ENCODE results near the gene PRKCH. TPM values are rescaled to one million over a fixed set of nuclear protein-coding genes. Genes with fewer than 3 reads are reported as not detected.
A peak's percentile ranks its signal among the peaks of the same experiment; 100 is the strongest.
"Not testable (repeated sequence)": the region's sequence is repeated elsewhere in the genome, so short reads cannot be mapped to it uniquely, and the experiment has no call there.

PRKCH gene
- total RNA-seq, 1 donor, result 3.3 TPM

DNA sequence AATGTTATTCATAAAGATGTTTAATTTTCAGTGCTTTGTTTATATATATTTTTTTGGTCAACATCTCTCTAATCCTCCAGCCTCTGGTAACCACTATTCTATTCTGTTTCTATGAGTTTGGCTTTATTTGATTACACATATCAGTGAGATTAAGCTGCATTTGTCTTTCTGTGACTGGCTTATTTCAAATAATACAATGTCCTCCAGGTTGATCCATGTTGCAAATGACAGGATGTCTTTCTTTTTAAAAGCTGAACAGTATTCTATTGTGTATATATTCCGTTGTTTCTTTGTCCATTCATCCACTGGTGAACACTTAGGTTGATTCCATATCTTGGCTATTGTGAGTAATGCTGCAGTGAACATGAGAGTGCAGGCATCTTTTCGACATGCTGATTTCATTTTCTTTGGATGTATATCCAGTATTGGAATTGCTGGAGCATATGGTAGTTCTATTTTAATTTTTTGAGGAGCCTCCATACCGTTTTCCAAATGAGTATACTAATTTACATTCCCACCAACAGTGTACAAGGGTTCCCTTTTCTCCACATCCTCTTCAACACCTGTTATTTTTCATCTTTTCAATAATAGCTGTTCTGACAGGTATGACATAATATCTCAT lies 142.4 kb downstream of the PRKCH start:
- Histone ChIP-seq H3K27me3 (ENCODE audit: insufficient read depth, low read length) (no peaks in the 10 kb centered on the region), H3K4me1 (ENCODE audit: insufficient read depth, low read length) (peaks cover 32% of the 10 kb centered on the region), H3K79me2 (ENCODE audit: insufficient read depth, low read length) (peaks cover 31% of the 10 kb centered on the region), H2AFZ (ENCODE audit: low read length) (no peak overlapping the region), H3K4me3 (ENCODE audit: insufficient read depth, low read length) (no peak overlapping the region), H4K20me1 (ENCODE audit: insufficient read depth, low read length) (no peaks in the 10 kb centered on the region), H3K9me3 (ENCODE audit: low read depth, low read length) (no peaks in the 10 kb centered on the region), H3K27ac (ENCODE audit: low read depth, low read length) (peak overlapping the region; percentile 88), H3K4me2 (ENCODE audit: insufficient read depth, low read length) (no peak overlapping the region), H3K36me3 (ENCODE audit: insufficient read depth, low read length) (no peaks in the 10 kb centered on the region)
- no peak for DNase-seq (ENCODE audit: insufficient read length, low spot score, missing footprints)
- TF ChIP-seq, protein P1, sequence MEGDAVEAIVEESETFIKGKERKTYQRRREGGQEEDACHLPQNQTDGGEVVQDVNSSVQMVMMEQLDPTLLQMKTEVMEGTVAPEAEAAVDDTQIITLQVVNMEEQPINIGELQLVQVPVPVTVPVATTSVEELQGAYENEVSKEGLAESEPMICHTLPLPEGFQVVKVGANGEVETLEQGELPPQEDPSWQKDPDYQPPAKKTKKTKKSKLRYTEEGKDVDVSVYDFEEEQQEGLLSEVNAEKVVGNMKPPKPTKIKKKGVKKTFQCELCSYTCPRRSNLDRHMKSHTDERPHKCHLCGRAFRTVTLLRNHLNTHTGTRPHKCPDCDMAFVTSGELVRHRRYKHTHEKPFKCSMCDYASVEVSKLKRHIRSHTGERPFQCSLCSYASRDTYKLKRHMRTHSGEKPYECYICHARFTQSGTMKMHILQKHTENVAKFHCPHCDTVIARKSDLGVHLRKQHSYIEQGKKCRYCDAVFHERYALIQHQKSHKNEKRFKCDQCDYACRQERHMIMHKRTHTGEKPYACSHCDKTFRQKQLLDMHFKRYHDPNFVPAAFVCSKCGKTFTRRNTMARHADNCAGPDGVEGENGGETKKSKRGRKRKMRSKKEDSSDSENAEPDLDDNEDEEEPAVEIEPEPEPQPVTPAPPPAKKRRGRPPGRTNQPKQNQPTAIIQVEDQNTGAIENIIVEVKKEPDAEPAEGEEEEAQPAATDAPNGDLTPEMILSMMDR (IDR thresholded peaks at IDR 0.05; ENCODE audit: extremely low read depth, low read depth, low read length), result no peak

DNA sequence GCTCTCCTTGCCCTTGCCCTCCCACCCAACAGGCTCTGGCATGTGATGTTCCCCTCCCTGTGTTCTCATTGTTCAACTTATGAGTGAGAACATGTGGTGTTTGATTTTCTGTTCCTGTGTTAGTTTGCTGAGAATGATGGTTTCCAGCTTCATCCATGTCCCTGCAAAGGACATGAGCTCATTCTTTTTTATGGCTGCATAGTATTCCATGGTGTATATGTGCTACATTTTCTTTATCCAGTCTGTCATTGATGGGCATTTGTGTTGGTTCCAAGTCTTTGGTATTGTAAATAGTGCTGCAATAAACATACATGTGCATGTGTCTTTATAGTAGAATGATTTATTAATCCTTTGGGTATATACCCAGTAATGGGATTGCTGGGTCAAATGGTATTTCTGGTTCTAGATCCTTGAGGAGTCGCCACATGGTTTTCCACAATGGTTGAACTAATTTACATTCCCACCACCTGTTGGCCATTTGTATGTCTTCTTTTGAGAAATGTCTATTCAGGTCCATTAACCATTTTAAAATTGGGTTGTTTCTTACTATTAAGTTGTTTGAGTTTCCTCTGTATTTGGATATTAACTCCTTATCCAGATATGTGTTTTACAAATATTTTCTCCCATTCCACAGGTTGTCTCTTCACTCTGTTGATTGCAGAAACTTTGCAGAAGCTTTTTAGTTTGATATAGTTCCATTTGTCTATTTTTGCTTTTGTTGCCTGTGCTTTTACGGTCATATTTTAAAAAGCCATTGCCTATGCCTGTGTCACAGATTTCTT lies 143.4 kb downstream of the PRKCH start:
- Histone ChIP-seq H3K4me1 (ENCODE audit: insufficient read depth, low read length) (peaks cover 32% of the 10 kb centered on the region), H3K79me2 (ENCODE audit: insufficient read depth, low read length) (peaks cover 32% of the 10 kb centered on the region)

DNA sequence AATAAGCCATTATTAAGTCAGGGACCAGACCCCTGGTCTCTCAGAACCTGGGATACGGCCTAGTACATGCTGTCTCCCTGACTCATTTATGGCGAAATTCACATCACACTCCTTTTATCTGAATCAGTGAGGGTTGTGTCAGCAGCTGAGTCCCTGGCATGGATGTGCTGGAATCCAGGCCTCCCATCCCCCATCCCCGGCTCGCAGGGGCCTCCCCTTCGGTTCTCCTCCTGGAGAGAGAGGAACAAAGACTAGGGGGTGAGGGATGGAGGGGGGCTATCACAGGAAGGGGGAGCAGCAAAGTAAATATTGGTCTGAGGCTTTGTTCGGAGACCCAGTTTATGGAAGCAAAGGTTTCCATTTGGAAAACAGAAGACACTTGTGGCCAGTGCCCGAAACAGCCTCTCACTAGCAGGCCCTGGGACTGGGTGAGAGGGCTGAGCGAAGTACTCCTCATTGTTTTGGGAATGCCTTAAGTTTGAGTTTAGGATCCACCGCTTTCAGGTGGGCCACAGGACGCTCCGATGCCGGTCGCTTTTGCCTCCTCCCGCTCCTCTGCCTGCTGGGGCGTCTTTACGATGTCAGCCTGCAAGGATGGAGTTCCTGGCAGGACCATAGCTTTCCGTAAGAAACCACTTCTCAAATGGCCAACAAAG lies 145.0 kb downstream of the PRKCH start:
- H2AFZ ChIP-seq (ENCODE audit: low read length), result peak overlapping the region; percentile 33
- TF ChIP-seq, protein P1 (IDR thresholded peaks at IDR 0.05; ENCODE audit: extremely low read depth, low read depth, low read length), result no peak
- H3K27ac ChIP-seq (ENCODE audit: low read depth, low read length), result peak overlapping the region; percentile 92
- H3K36me3 ChIP-seq (ENCODE audit: insufficient read depth, low read length), result no peaks in the 10 kb centered on the region
- peak; percentile 87 for DNase-seq (ENCODE audit: insufficient read length, low spot score, missing footprints)
- peak overlapping the region; percentile 10 for H3K4me2 ChIP-seq (ENCODE audit: insufficient read depth, low read length)
- no peak overlapping the region for H3K4me3 ChIP-seq (ENCODE audit: insufficient read depth, low read length)
- peaks cover 37% of the 10 kb centered on the region for H3K79me2 ChIP-seq (ENCODE audit: insufficient read depth, low read length)
- no peaks in the 10 kb centered on the region for H3K9me3 ChIP-seq (ENCODE audit: low read depth, low read length)
- peaks cover 47% of the 10 kb centered on the region for H3K4me1 ChIP-seq (ENCODE audit: insufficient read depth, low read length)
- H3K27me3 ChIP-seq (ENCODE audit: insufficient read depth, low read length), result no peaks in the 10 kb centered on the region
- no peaks in the 10 kb centered on the region for H4K20me1 ChIP-seq (ENCODE audit: insufficient read depth, low read length)

More for the DNA sequence above, 143.4 kb downstream of the PRKCH start:
- H3K4me3 ChIP-seq (ENCODE audit: insufficient read depth, low read length); H3K4me2 ChIP-seq (ENCODE audit: insufficient read depth, low read length); H3K27ac ChIP-seq (ENCODE audit: low read depth, low read length); H3K36me3 ChIP-seq (ENCODE audit: insufficient read depth, low read length); H3K27me3 ChIP-seq (ENCODE audit: insufficient read depth, low read length); DNase-seq (ENCODE audit: insufficient read length, low spot score, missing footprints); H2AFZ ChIP-seq (ENCODE audit: low read length); H3K9me3 ChIP-seq (ENCODE audit: low read depth, low read length); H4K20me1 ChIP-seq (ENCODE audit: insufficient read depth, low read length): not testable (repeated sequence)

DNA sequence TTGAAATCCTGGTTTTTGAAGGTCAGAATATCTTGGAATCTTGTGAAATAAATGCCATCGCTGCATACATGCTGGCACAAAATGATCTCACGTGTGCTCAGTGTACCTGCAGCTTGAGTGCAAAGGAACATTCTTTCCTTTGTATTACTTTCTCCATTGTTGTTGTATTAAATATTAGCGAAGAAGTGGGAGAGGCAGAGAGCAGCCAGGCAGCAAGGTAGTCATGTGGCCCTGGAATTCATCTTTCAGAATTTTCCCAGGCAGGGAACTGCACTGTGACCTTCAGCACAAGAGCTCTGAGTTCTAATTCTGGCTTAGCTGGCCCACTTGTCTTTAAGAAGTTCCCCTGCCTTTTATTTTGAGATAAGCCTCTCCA lies 145.5 kb downstream of the PRKCH start:
- peak overlapping the region; percentile 92 for H3K27ac ChIP-seq (ENCODE audit: low read depth, low read length)
- DNase-seq (ENCODE audit: insufficient read length, low spot score, missing footprints), result no peak
- no peak overlapping the region for H3K4me2 ChIP-seq (ENCODE audit: insufficient read depth, low read length)
- H3K9me3 ChIP-seq (ENCODE audit: low read depth, low read length), result no peaks in the 10 kb centered on the region
- no peaks in the 10 kb centered on the region for H3K36me3 ChIP-seq (ENCODE audit: insufficient read depth, low read length)
- peaks cover 33% of the 10 kb centered on the region for H3K79me2 ChIP-seq (ENCODE audit: insufficient read depth, low read length)
- TF ChIP-seq, protein P1 (IDR thresholded peaks at IDR 0.05; ENCODE audit: extremely low read depth, low read depth, low read length), result no peak
- H3K27me3 ChIP-seq (ENCODE audit: insufficient read depth, low read length), result no peaks in the 10 kb centered on the region
- H4K20me1 ChIP-seq (ENCODE audit: insufficient read depth, low read length), result no peaks in the 10 kb centered on the region
- H3K4me1 ChIP-seq (ENCODE audit: insufficient read depth, low read length), result peaks cover 51% of the 10 kb centered on the region
- no peak overlapping the region for H3K4me3 ChIP-seq (ENCODE audit: insufficient read depth, low read length)
- H2AFZ ChIP-seq (ENCODE audit: low read length), result no peak overlapping the region
